ENCODE data around the gene CACFD1. TPM values are rescaled to one million over a fixed set of nuclear protein-coding genes. Genes with fewer than 3 reads are reported as not detected.

The CACFD1 gene
- total RNA-seq, 1 experiment from 2014 or later: 6.9 TPM

GRCh38 chr9:133507246-133507965, 47.6 kb downstream of the CACFD1 start:
- H3K79me2 ChIP-seq (ENCODE audit: insufficient read depth, low read length): no peaks in the 10 kb centered on the region
- no peaks in the 10 kb centered on the region for H3K9me2 ChIP-seq (ENCODE audit: insufficient read depth)
- no peak for ATAC-seq
- BruUV-seq (replicated peaks): no TSS peak
- H3K4me1 ChIP-seq (ENCODE audit: control insufficient read depth in 1 of 2, insufficient read depth in 2 of 2, low read length in 2 of 2): peaks cover 6 to 10% of the 10 kb centered on the region in 2 experiments; a peak in 3 of 4 replicates
- peaks cover under 1 to 4% of the 10 kb centered on the region in 2 experiments; a peak in 2 of 4 replicates for H3K9me3 ChIP-seq (ENCODE audit: control insufficient read depth in 1 of 2, insufficient read depth in 1 of 2, low read depth in 1 of 2, low read length in 2 of 2)
- H2AFZ ChIP-seq (ENCODE audit: low read depth, low read length, poor library complexity, severe bottlenecking): no peak overlapping the region
- no peak for DNase-seq (ENCODE audit: low read depth, low spot score)
- no peak overlapping the region for H3K27ac ChIP-seq (ENCODE audit: low read depth, low read length)
- H3K27me3 ChIP-seq (ENCODE audit: insufficient read depth, low read length): no peaks in the 10 kb centered on the region
- no peak overlapping the region for H3K4me3 ChIP-seq (replicated peaks in 1 of 2; ENCODE audit: low read depth in 1 of 2, low read length in 2 of 2)
- H3K9ac ChIP-seq (ENCODE audit: low read length): no peak overlapping the region
- TF ChIP-seq ATF3 (IDR thresholded peaks at IDR 0.05) (no peak), ELF1 (IDR thresholded peaks at IDR 0.05; ENCODE audit: borderline replicate concordance, low read depth) (no peak), SIN3A (IDR thresholded peaks at IDR 0.05; ENCODE audit: low read depth) (no peak), SP1 (IDR thresholded peaks at IDR 0.05; ENCODE audit: low read depth) (no peak)
- POLR2A ChIA-PET: no interaction called here
- CTCF ChIA-PET: no interaction called here
- no peaks in the 10 kb centered on the region for H4K20me1 ChIP-seq (ENCODE audit: insufficient read depth)
- RAD21 ChIA-PET (ENCODE audit: low non-redundant PET in 1 of 2, low total read pairs in 2 of 2, uncharacterized antibody in 2 of 2, unreplicated experiment in 2 of 2): no interaction called here
- intact Hi-C loops (cut with micrococcal nuclease): no loop called here
- no peaks in the 10 kb centered on the region for H3K36me3 ChIP-seq (ENCODE audit: control insufficient read depth in 1 of 2, insufficient read depth in 2 of 2, low read length in 2 of 2)
- H3K4me2 ChIP-seq (ENCODE audit: low read length): no peak overlapping the region

- ChIA-PET CTCF (no interaction called here), RAD21 (ENCODE audit: low non-redundant PET in 1 of 2, low total read pairs in 2 of 2, uncharacterized antibody in 2 of 2, unreplicated experiment in 2 of 2) (no interaction called here), POLR2A (no interaction called here)
- Histone ChIP-seq H4K20me1 (ENCODE audit: insufficient read depth) (no peaks in the 10 kb centered on the region), H3K9me2 (ENCODE audit: insufficient read depth) (no peaks in the 10 kb centered on the region), H3K9ac (ENCODE audit: low read length) (no peak overlapping the region), H2AFZ (ENCODE audit: low read depth, low read length, poor library complexity, severe bottlenecking) (no peak overlapping the region), H3K4me1 (ENCODE audit: control insufficient read depth in 1 of 2, insufficient read depth in 2 of 2, low read length in 2 of 2) (peaks cover 6 to 10% of the 10 kb centered on the region in 2 experiments; a peak in 3 of 4 replicates), H3K36me3 (ENCODE audit: control insufficient read depth in 1 of 2, insufficient read depth in 2 of 2, low read length in 2 of 2) (no peaks in the 10 kb centered on the region), H3K4me2 (ENCODE audit: low read length) (no peak overlapping the region), H3K27ac (ENCODE audit: low read depth, low read length) (no peak overlapping the region), H3K27me3 (ENCODE audit: insufficient read depth, low read length) (no peaks in the 10 kb centered on the region), H3K9me3 (ENCODE audit: control insufficient read depth in 1 of 2, insufficient read depth in 1 of 2, low read depth in 1 of 2, low read length in 2 of 2) (no peaks in the 10 kb centered on the region), H3K4me3 (replicated peaks in 1 of 2; ENCODE audit: low read depth in 1 of 2, low read length in 2 of 2) (no peak overlapping the region), H3K79me2 (ENCODE audit: insufficient read depth, low read length) (no peaks in the 10 kb centered on the region)
- no peak for DNase-seq (ENCODE audit: low read depth, low spot score)
- TF ChIP-seq ELF1 (IDR thresholded peaks at IDR 0.05; ENCODE audit: borderline replicate concordance, low read depth) (no peak), TCF7L2 (IDR thresholded peaks at IDR 0.05; ENCODE audit: borderline replicate concordance, extremely low read depth, insufficient read depth, insufficient read length) (no peak), EZH2 (IDR thresholded peaks at IDR 0.05) (no peak), YY1 (IDR thresholded peaks at IDR 0.05; ENCODE audit: extremely low read depth, insufficient replicate concordance, low read depth, low read length) (no peak)
- no peak for ATAC-seq
- intact Hi-C loops (cut with micrococcal nuclease): no loop called here
- BruUV-seq (replicated peaks): no TSS peak
These were observed 48.3 kb downstream of the CACFD1 start for GRCh38 chr9:133508046-133508445.
